HCT116 (cell line): ENCODE data around the gene ALKBH1. TPM values are rescaled to one million over a fixed set of nuclear protein-coding genes. Genes with fewer than 3 reads are reported as not detected.
"Not testable (repeated sequence)": the region's sequence is repeated elsewhere in the genome, so short reads cannot be mapped to it uniquely, and the experiment has no call there.

ENCODE experiments used
- ATAC-seq: fragments of 200-7000 bp; cut with Tn5 transposase; 2 replicates; pipeline ENCODE4 v1.9.1; 2020; ENCODE audit warnings: mild to moderate bottlenecking, moderate library complexity
- BruUV-seq: library from RNA; stranded (reverse); fragments of 400-500 nt; replicated peaks from 2 replicates; lab custom pipeline; 2021; lab: Mats Ljungman, UMichigan
- CTCF ChIA-PET: fragments of 300-600 bp; sonication (Branson Sonifier 250); formaldehyde crosslinking; loops from one replicate; lab custom pipeline; 2021; ENCODE audit warnings: antibody characterized with exemption; lab: Charles Lee
- POLR2A ChIA-PET: fragments of 300-600, 350-600 bp; sonication (Branson Sonifier 250); formaldehyde crosslinking; loops from one replicate; lab custom pipeline; 2021; ENCODE audit warnings: antibody characterized with exemption; lab: Charles Lee
- RAD21 ChIA-PET, 2 experiments: fragments of 300-600 bp; sonication (Branson Sonifier 250); formaldehyde crosslinking; loops; one replicate each; lab custom pipeline; 2023; ENCODE audit warnings: low total read pairs in 2 of 2; ENCODE audit not compliant: uncharacterized antibody in 2 of 2, unreplicated experiment in 2 of 2, low non-redundant PET in 1 of 2; lab: Charles Lee
- DNase-seq: peaks from one replicate; pipeline ENCODE4 v3.0.0-alpha.2; 2010; ENCODE audit warnings: low read depth, low spot score
- H2AFZ ChIP-seq: fragments of 200-600 bp; shearing (Covaris generic), sonication (generic); 2 replicates; pipeline ENCODE4 v1.6.1; 2017; ENCODE audit warnings: low read depth, mixed run types, mixed read lengths, antibody characterized with exemption, low read length; ENCODE audit not compliant: poor library complexity, severe bottlenecking
- H3K27ac ChIP-seq: 2 replicates; pipeline ENCODE4 v1.5.1; 2012; ENCODE audit warnings: low read depth, low read length
- H3K27me3 ChIP-seq: fragments of 200-600 bp; sonication (generic); 2 replicates; pipeline ENCODE4 v1.6.1; 2016; ENCODE audit warnings: mixed run types, low read length, mixed read lengths; ENCODE audit not compliant: insufficient read depth
- H3K36me3 ChIP-seq, 2 experiments: fragments of 200-500 bp in 1 of 2; fragments of 200-600 bp in 1 of 2; sonication (Bioruptor generic) in 1 of 2; sonication (generic) in 1 of 2; 2 replicates each; pipeline versions ENCODE4 v1.5.1 to v1.6.1; 2014 to 2016; ENCODE audit warnings: low read length in 2 of 2, inconsistent platforms in 1 of 2, mixed read lengths in 1 of 2, mixed run types in 1 of 2; ENCODE audit not compliant: insufficient read depth in 2 of 2, control insufficient read depth in 1 of 2
- H3K4me1 ChIP-seq, 2 experiments: fragments of 200-600 bp in 1 of 2; sonication (generic) in 1 of 2; 2 replicates each; pipeline versions ENCODE4 v1.5.1 to v1.6.1; 2012 to 2017; ENCODE audit warnings: low read length in 2 of 2, inconsistent platforms in 1 of 2, mild to moderate bottlenecking in 1 of 2, mixed read lengths in 1 of 2, mixed run types in 1 of 2, moderate library complexity in 1 of 2; ENCODE audit not compliant: insufficient read depth in 2 of 2, control insufficient read depth in 1 of 2
- H3K4me2 ChIP-seq: fragments of 200-600 bp; sonication (generic); 2 replicates; pipeline ENCODE4 v1.6.1; 2017; ENCODE audit warnings: mixed run types, low read length, mixed read lengths
- H3K4me3 ChIP-seq, 2 experiments: fragments of 200-600 bp in 1 of 2; sonication (generic) in 1 of 2; replicated peaks in 1 of 2; 2 replicates each; pipeline ENCODE4 v1.5.1; 2011 to 2016; ENCODE audit warnings: low read length in 2 of 2, control low read depth in 1 of 2, low read depth in 1 of 2, mild to moderate bottlenecking in 1 of 2, mixed read lengths in 1 of 2, mixed run types in 1 of 2
- H3K79me2 ChIP-seq: fragments of 200-600 bp; sonication (generic); 2 replicates; pipeline ENCODE4 v1.6.1; 2017; ENCODE audit warnings: mild to moderate bottlenecking, mixed run types, low read length, moderate library complexity, mixed read lengths; ENCODE audit not compliant: insufficient read depth
- H3K9ac ChIP-seq: fragments of 200-600 bp; sonication (generic); 2 replicates; pipeline ENCODE4 v1.6.1; 2016; ENCODE audit warnings: low read length, mixed read lengths
- H3K9me2 ChIP-seq: fragments of 200-600 bp; sonication (generic), shearing (Covaris generic); 2 replicates; pipeline ENCODE4 v1.6.1; 2017; ENCODE audit warnings: mixed run types, mild to moderate bottlenecking, moderate library complexity; ENCODE audit not compliant: insufficient read depth
- H3K9me3 ChIP-seq, 2 experiments: fragments of 200-500 bp in 1 of 2; fragments of 200-600 bp in 1 of 2; sonication (Bioruptor generic) in 1 of 2; sonication (generic) in 1 of 2; 2 replicates each; pipeline ENCODE4 v1.6.1; 2014 to 2017; ENCODE audit warnings: low read length in 2 of 2, mixed read lengths in 2 of 2, inconsistent platforms in 1 of 2, low read depth in 1 of 2, mild to moderate bottlenecking in 1 of 2, mixed run types in 1 of 2, moderate library complexity in 1 of 2; ENCODE audit not compliant: control insufficient read depth in 1 of 2, insufficient read depth in 1 of 2
- H4K20me1 ChIP-seq: fragments of 200-600 bp; sonication (generic), shearing (Covaris generic); 2 replicates; pipeline ENCODE4 v1.6.1; 2017; ENCODE audit warnings: mixed run types, mild to moderate bottlenecking, moderate library complexity; ENCODE audit not compliant: insufficient read depth
- ATF3 ChIP-seq: IDR thresholded peaks from 2 replicates; pipeline ENCODE4 v1.6.1; 2012
- CTCF ChIP-seq, 3 experiments: fragments of 200-600 bp in 1 of 3; sonication (generic) in 1 of 3; IDR thresholded peaks in 2 of 3; conservative IDR thresholded peaks in 1 of 3; 2 replicates each; pipeline ENCODE4 v1.5.1; 2012 to 2017; ENCODE audit warnings: low read depth in 2 of 3, low read length in 2 of 3, antibody characterized with exemption in 1 of 3, borderline replicate concordance in 1 of 3, control low read depth in 1 of 3, mild to moderate bottlenecking in 1 of 3, mixed read lengths in 1 of 3, mixed run types in 1 of 3, moderate library complexity in 1 of 3; ENCODE audit not compliant: insufficient read depth in 1 of 3
- EGR1 ChIP-seq: IDR thresholded peaks from 2 replicates; pipeline ENCODE4 v1.6.1; 2012; ENCODE audit warnings: low read depth
- EZH2 ChIP-seq: fragments of 200-600 bp; sonication (generic); IDR thresholded peaks from 2 replicates; pipeline ENCODE4 v1.6.1; 2017; ENCODE audit warnings: antibody characterized with exemption, mixed run types
- EZH2phosphoT487 ChIP-seq: fragments of 200-600 bp; IDR thresholded peaks from 2 replicates; pipeline ENCODE4 v1.6.1; 2018; ENCODE audit warnings: antibody characterized with exemption, borderline replicate concordance
- FOSL1 ChIP-seq: IDR thresholded peaks from 2 replicates; pipeline ENCODE4 v1.6.1; 2012; ENCODE audit warnings: low read depth
- POLR2AphosphoS5 ChIP-seq: IDR thresholded peaks from 2 replicates; pipeline ENCODE4 v1.6.1; 2011; ENCODE audit warnings: mild to moderate bottlenecking, low read depth, low read length, moderate library complexity
- RAD21 ChIP-seq: IDR thresholded peaks from 2 replicates; pipeline ENCODE4 v1.6.1; 2012; ENCODE audit warnings: low read depth, mild to moderate bottlenecking
- SP1 ChIP-seq: IDR thresholded peaks from 2 replicates; pipeline ENCODE4 v1.6.1; 2012; ENCODE audit warnings: low read depth
- SRF ChIP-seq: IDR thresholded peaks from 2 replicates; pipeline ENCODE4 v1.6.1; 2012; ENCODE audit warnings: low read depth
- YY1 ChIP-seq: IDR thresholded peaks from 2 replicates; pipeline ENCODE4 v1.6.1; 2011; ENCODE audit warnings: low read length, low read depth, moderate library complexity, mild to moderate bottlenecking; ENCODE audit not compliant: insufficient replicate concordance; ENCODE audit errors: extremely low read depth
- ZNF274 ChIP-seq: fragments of 200-500 bp; sonication (Bioruptor generic); IDR thresholded peaks from 2 replicates; pipeline ENCODE4 v1.6.1; 2014; ENCODE audit warnings: mild to moderate bottlenecking, low read depth, low read length, inconsistent platforms
- intact Hi-C: fragments of 100-400 bp; cut with micrococcal nuclease; formaldehyde crosslinking; loops from 2 replicates; pipeline ENCODE4 v1.10.0; 2022
- total RNA-seq: library from RNA; stranded (reverse); gene quantifications from one replicate; pipeline ENCODE4 v1.2.1, GENCODE V29; 2021; ENCODE audit not compliant: unreplicated experiment
- TF ChIP-seq, protein P1 (sequence below): IDR thresholded peaks from 2 replicates; pipeline ENCODE4 v1.6.1; 2012
- TF ChIP-seq, protein P2 (sequence below): IDR thresholded peaks from 2 replicates; pipeline ENCODE4 v1.6.1; 2011; ENCODE audit warnings: mild to moderate bottlenecking, low read length, moderate library complexity; ENCODE audit not compliant: insufficient replicate concordance; ENCODE audit errors: extremely low read depth

The ALKBH1 gene
- total RNA-seq, 1 experiment from 2014 or later, result 14.4 TPM

DNA sequence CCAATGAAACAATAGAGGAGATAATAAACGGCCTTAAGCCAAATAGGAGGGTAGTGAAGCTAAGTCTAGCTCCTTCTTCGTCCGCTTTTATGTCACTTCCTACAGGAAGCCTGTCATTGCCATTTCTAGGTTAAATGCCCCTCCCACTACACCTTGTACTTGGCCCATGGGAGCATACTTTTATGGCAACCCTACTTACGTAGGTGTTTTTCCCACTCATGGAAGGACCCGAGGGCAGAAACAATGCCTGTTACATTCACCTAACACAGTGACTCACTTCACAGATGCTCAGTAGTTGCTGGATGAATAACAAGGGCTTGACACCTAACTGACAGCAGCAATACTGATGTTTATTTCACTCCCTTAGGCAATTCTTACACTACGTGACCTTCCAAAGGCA, 44.5 kb downstream of the ALKBH1 start:
- CTCF ChIA-PET, result no interaction called here
- ATAC-seq, result no peak
- no peak overlapping the region for H3K9ac ChIP-seq
- intact Hi-C loops, result no loop called here
- POLR2A ChIA-PET, result no interaction called here
- no peaks in the 10 kb centered on the region for H3K9me2 ChIP-seq
- H3K4me3 ChIP-seq, result no peak overlapping the region
- RAD21 ChIA-PET, result no interaction called here
- no TSS peak for BruUV-seq
- H3K27ac ChIP-seq, result no peak overlapping the region
- H3K4me2 ChIP-seq, result no peak overlapping the region
- no peaks in the 10 kb centered on the region for H4K20me1 ChIP-seq
- no peaks in the 10 kb centered on the region for H3K4me1 ChIP-seq
- H3K9me3 ChIP-seq, result no peaks in the 10 kb centered on the region
- no peaks in the 10 kb centered on the region for H3K27me3 ChIP-seq
- DNase-seq, result no peak
- H3K79me2 ChIP-seq, result no peaks in the 10 kb centered on the region
- no peak overlapping the region for H2AFZ ChIP-seq
- TF ChIP-seq SRF, result no peak
- TF ChIP-seq CTCF (IDR thresholded peaks at IDR 0.05 in 2 of 3, conservative IDR thresholded peaks at IDR 0.05 in 1 of 3; ENCODE audit: borderline replicate concordance in 1 of 3, insufficient read depth in 1 of 3, low read depth in 2 of 3, low read length in 2 of 3), result no peak
- TF ChIP-seq, protein P1, sequence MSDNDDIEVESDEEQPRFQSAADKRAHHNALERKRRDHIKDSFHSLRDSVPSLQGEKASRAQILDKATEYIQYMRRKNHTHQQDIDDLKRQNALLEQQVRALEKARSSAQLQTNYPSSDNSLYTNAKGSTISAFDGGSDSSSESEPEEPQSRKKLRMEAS, result no peak
- TF ChIP-seq EZH2, result no peak
- TF ChIP-seq FOSL1, result no peak
- TF ChIP-seq SP1, result no peak
- TF ChIP-seq ATF3, result no peak
- no peak for TF ChIP-seq RAD21
- no peak for TF ChIP-seq EZH2phosphoT487
- TF ChIP-seq ZNF274, result no peak
- TF ChIP-seq, protein P2, sequence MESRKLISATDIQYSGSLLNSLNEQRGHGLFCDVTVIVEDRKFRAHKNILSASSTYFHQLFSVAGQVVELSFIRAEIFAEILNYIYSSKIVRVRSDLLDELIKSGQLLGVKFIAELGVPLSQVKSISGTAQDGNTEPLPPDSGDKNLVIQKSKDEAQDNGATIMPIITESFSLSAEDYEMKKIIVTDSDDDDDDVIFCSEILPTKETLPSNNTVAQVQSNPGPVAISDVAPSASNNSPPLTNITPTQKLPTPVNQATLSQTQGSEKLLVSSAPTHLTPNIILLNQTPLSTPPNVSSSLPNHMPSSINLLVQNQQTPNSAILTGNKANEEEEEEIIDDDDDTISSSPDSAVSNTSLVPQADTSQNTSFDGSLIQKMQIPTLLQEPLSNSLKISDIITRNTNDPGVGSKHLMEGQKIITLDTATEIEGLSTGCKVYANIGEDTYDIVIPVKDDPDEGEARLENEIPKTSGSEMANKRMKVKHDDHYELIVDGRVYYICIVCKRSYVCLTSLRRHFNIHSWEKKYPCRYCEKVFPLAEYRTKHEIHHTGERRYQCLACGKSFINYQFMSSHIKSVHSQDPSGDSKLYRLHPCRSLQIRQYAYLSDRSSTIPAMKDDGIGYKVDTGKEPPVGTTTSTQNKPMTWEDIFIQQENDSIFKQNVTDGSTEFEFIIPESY, result no peak
- no peak for TF ChIP-seq YY1
- no peak for TF ChIP-seq POLR2AphosphoS5
- TF ChIP-seq EGR1, result no peak
- H3K36me3 ChIP-seq, result no peaks in the 10 kb centered on the region

DNA sequence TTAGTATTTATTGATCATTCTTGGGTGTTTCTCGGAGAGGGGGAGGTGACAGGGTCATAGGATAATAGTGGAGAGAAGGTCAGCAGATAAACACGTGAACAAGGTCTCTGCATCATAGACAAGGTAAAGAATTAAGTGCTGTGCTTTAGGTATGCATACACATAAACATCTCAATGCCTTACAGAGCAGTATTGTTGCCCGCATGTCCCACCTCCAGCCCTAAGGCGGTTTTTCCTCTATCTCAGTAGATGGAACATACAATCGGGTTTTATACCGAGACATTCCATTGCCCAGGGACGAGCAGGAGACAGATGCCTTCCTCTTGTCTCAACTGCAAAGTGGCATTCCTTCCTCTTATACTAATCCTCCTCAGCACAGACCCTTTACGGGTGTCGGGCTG, 46.3 kb downstream of the ALKBH1 start:
- H3K9me2 ChIP-seq, H4K20me1 ChIP-seq, H3K36me3 ChIP-seq, H3K4me3 ChIP-seq, H3K4me2 ChIP-seq, H3K27ac ChIP-seq, RAD21 ChIA-PET, CTCF ChIA-PET, ATAC-seq, H3K79me2 ChIP-seq, H3K9ac ChIP-seq, H3K27me3 ChIP-seq, DNase-seq, BruUV-seq, intact Hi-C loops, H3K4me1 ChIP-seq, POLR2A ChIA-PET, H2AFZ ChIP-seq, H3K9me3 ChIP-seq: not testable (repeated sequence)
